K562 (cell line): ENCODE results near the gene C2orf76. TPM values are rescaled to one million over a fixed set of nuclear protein-coding genes. Genes with fewer than 3 reads are reported as not detected.

ENCODE experiments used
- ATAC-seq: fragments of 200-7000 bp; cut with Tn5 transposase; 3 replicates; pipeline ENCODE4 v1.9.1; 2020; ENCODE audit warnings: moderate library complexity
- BruUV-seq: library from RNA; stranded (reverse); fragments of 400-500 nt; replicated peaks from 2 replicates; lab custom pipeline; 2021; lab: Mats Ljungman, UMichigan
- CTCF ChIA-PET: fragments of 300-600 bp; formaldehyde crosslinking; extraction: SDS; loops from one replicate; lab custom pipeline; 2021; ENCODE audit warnings: low intra/inter-chr PET ratio; lab: Yijun Ruan, JAX
- POLR2A ChIA-PET: fragments of 300-600, 350-650 bp; sonication (Branson Sonifier 250); formaldehyde crosslinking; extraction: SDS; loops from one replicate; lab custom pipeline; 2021; ENCODE audit warnings: antibody characterized with exemption, inconsistent platforms; lab: Yijun Ruan, JAX
- DNase-seq, 4 experiments: peaks; one replicate each; pipeline versions ENCODE4 v3.0.0 to v3.0.0-alpha.2; 2011 to 2018; ENCODE audit warnings: low spot score in 3 of 4, mixed read lengths in 3 of 4; ENCODE audit errors: extremely low read depth in 1 of 4
- FAIRE-seq: peaks from 2 replicates; lab custom pipeline; 2011; peaks lifted over from hg19 to GRCh38; lab: Jason Lieb, UNC
- H2AFZ ChIP-seq: 2 replicates; pipeline ENCODE4 v1.6.0; 2011; ENCODE audit warnings: low read depth, low read length, control low read depth, inconsistent platforms
- H3K27ac ChIP-seq: fragments of 200-600 bp; 3 replicates; pipeline ENCODE4 v1.8.0; 2011; ENCODE audit warnings: low read depth, mild to moderate bottlenecking, control low read depth, inconsistent platforms, low read length, moderate library complexity, mixed read lengths; ENCODE audit errors: extremely low read depth
- H3K27me3 ChIP-seq, 2 experiments: fragments of 300-600 bp in 1 of 2; 2 replicates in 1 of 2; 3 replicates in 1 of 2; pipeline versions ENCODE4 v1.6.0 to v1.8.0; 2011; ENCODE audit warnings: inconsistent platforms in 2 of 2, low read length in 2 of 2, mild to moderate bottlenecking in 1 of 2, mixed read lengths in 1 of 2, moderate library complexity in 1 of 2; ENCODE audit not compliant: control insufficient read depth in 2 of 2, insufficient read depth in 2 of 2
- H3K36me3 ChIP-seq: fragments of 300-600 bp; 3 replicates; pipeline ENCODE4 v1.8.0; 2011; ENCODE audit warnings: mild to moderate bottlenecking, low read length, inconsistent platforms; ENCODE audit not compliant: control insufficient read depth, insufficient read depth
- H3K4me1 ChIP-seq, 2 experiments: fragments of 200-600 bp in 1 of 2; replicated peaks in 1 of 2; 2 replicates in 1 of 2; 3 replicates in 1 of 2; pipeline versions ENCODE4 v1.5.1 to v1.8.0; 2011; ENCODE audit warnings: inconsistent platforms in 2 of 2, low read length in 2 of 2, mild to moderate bottlenecking in 1 of 2, mixed read lengths in 1 of 2, moderate library complexity in 1 of 2; ENCODE audit not compliant: control insufficient read depth in 2 of 2, insufficient read depth in 2 of 2
- H3K4me2 ChIP-seq: 2 replicates; pipeline ENCODE4 v1.6.1; 2011; ENCODE audit warnings: low read length, control low read depth, inconsistent platforms, mixed read lengths; ENCODE audit not compliant: insufficient read depth
- H3K4me3 ChIP-seq: fragments of 200-600 bp; sonication (generic), shearing (Covaris generic); 2 replicates; pipeline ENCODE4 v1.5.1; 2016; ENCODE audit warnings: control low read depth, inconsistent platforms
- H3K79me2 ChIP-seq: fragments of 200-600 bp; 3 replicates; pipeline ENCODE4 v1.8.0; 2011; ENCODE audit warnings: low read length, inconsistent platforms; ENCODE audit not compliant: control insufficient read depth, insufficient read depth
- H3K9ac ChIP-seq, 2 experiments: 2 replicates each; pipeline versions ENCODE4 v1.6.0 to v1.6.1; 2011; ENCODE audit warnings: low read depth in 2 of 2, low read length in 2 of 2, control low read depth in 1 of 2, inconsistent platforms in 1 of 2, mild to moderate bottlenecking in 1 of 2, mixed read lengths in 1 of 2; ENCODE audit not compliant: insufficient read depth in 1 of 2
- H3K9me1 ChIP-seq: one replicate; pipeline ENCODE4 v1.6.0; 2011; ENCODE audit warnings: inconsistent platforms, mild to moderate bottlenecking, low read length, moderate library complexity; ENCODE audit not compliant: control insufficient read depth, insufficient read depth
- H3K9me3 ChIP-seq: replicated peaks from 2 replicates; pipeline ENCODE4 v1.5.1; 2011; ENCODE audit warnings: low read depth, low read length, inconsistent platforms; ENCODE audit not compliant: control insufficient read depth, insufficient read depth
- H4K20me1 ChIP-seq: replicated peaks from 2 replicates; pipeline ENCODE4 v1.6.1; 2011; ENCODE audit warnings: low read length, inconsistent platforms, mixed read lengths; ENCODE audit not compliant: control insufficient read depth, insufficient read depth
- CEBPB ChIP-seq: fragments of 450-650 bp; IDR thresholded peaks from 2 replicates; pipeline ENCODE4 v1.6.1; 2016; ENCODE audit warnings: missing genetic modification characterization, missing compliant biosample characterization
- DDX20 ChIP-seq: fragments of 450-650 bp; IDR thresholded peaks from 2 replicates; pipeline ENCODE4 v1.6.1; 2016; ENCODE audit warnings: missing genetic modification characterization, low read depth, mild to moderate bottlenecking, missing compliant biosample characterization, moderate library complexity
- FOXA1 ChIP-seq: fragments of 450-650 bp; IDR thresholded peaks from 2 replicates; pipeline ENCODE4 v1.6.1; 2016; ENCODE audit warnings: mild to moderate bottlenecking, borderline replicate concordance
- HDGF ChIP-seq: fragments of 450-650 bp; IDR thresholded peaks from 2 replicates; pipeline ENCODE4 v1.6.1; 2016
- HNRNPK ChIP-seq: fragments of 200-400 bp; formaldehyde crosslinking; IDR thresholded peaks from one replicate; pipeline ENCODE4 v1.6.1; 2018; ENCODE audit warnings: mild to moderate bottlenecking, low read depth, low read length; ENCODE audit not compliant: poor library complexity, severe bottlenecking
- NCOA6 ChIP-seq: fragments of 450-650 bp; IDR thresholded peaks from 2 replicates; pipeline ENCODE4 v1.6.1; 2017; ENCODE audit warnings: mild to moderate bottlenecking
- NONO ChIP-seq, 2 experiments: fragments of 200-400 bp in 1 of 2; fragments of 450-650 bp in 1 of 2; formaldehyde crosslinking in 1 of 2; IDR thresholded peaks; 2 replicates each; pipeline ENCODE4 v1.6.1; 2017; ENCODE audit warnings: low read depth in 2 of 2, mild to moderate bottlenecking in 2 of 2, moderate library complexity in 2 of 2, low read length in 1 of 2
- PRPF4 ChIP-seq: fragments of 200-400 bp; formaldehyde crosslinking; IDR thresholded peaks from one replicate; pipeline ENCODE4 v1.6.1; 2017; ENCODE audit warnings: low read length, low read depth, mild to moderate bottlenecking; ENCODE audit not compliant: insufficient read depth, poor library complexity, severe bottlenecking
- RHOXF2B ChIP-seq: fragments of 250-450 bp; sonication (Bioruptor Pico); conservative IDR thresholded peaks from 2 replicates; pipeline ENCODE4 v1.5.1; 2021
- SRF ChIP-seq, 2 experiments: fragments of 250-450, 450-650 bp in 1 of 2; sonication (Bioruptor Pico) in 1 of 2; sonication (generic) in 1 of 2; formaldehyde crosslinking; IDR thresholded peaks; 2 replicates each; pipeline versions ENCODE4 v1.5.0 to v1.5.1; 2020 to 2022; ENCODE audit warnings: mild to moderate bottlenecking in 1 of 2, missing genetic modification reagents in 1 of 2
- TCF3 ChIP-seq: sonication (generic); formaldehyde crosslinking; IDR thresholded peaks from 2 replicates; pipeline ENCODE4 v1.4.0; 2020; ENCODE audit warnings: mild to moderate bottlenecking, missing genetic modification reagents
- ZNF134 ChIP-seq: fragments of 250-450 bp; sonication (Bioruptor Pico); conservative IDR thresholded peaks from 2 replicates; pipeline ENCODE4 v1.4.0; 2020
- ZNF232 ChIP-seq: sonication (generic); formaldehyde crosslinking; IDR thresholded peaks from 2 replicates; pipeline ENCODE4 v1.8.0; 2022; ENCODE audit warnings: mild to moderate bottlenecking, missing genetic modification reagents
- WGBS: fragments of 100-300 bp; shearing (Covaris generic); methylation state at CpG from one replicate; pipeline ENCODE4 v1.1.6; 2016; ENCODE audit warnings: low coverage, mixed read lengths; ENCODE audit not compliant: insufficient coverage; ENCODE audit errors: missing lambda C conversion rate; 5-methylcytosine and 5-hydroxymethylcytosine counted together
- in situ Hi-C: fragments of 300-500 bp; cut with MboI; formaldehyde crosslinking; loops from 4 replicates; pipeline ENCODE4 v1.15.0; 2018; ENCODE audit warnings: inconsistent platforms, mixed read lengths
- intact Hi-C: fragments of 100-400 bp; cut with micrococcal nuclease; formaldehyde crosslinking; loops from 2 replicates; pipeline ENCODE4 v1.14.2; 2022
- polyA plus RNA-seq, 8 experiments: library from polyadenylated mRNA; depleted of rRNA in 4 of 8; stranded (reverse) in 5 of 8; unstranded in 3 of 8; fragments of >200 nt; fragmentation: Nextera tagmentation in 2 of 8; fragmentation: Illumina TruSeq in 1 of 8; extraction: Ambion mirVana in 2 of 8; extraction: Trizol in 1 of 8; gene quantifications; 2 replicates each; pipeline versions ENCODE4 v1.2.1 to v1.2.3, GENCODE V29; 2011 to 2014; ENCODE audit warnings: inconsistent platforms in 1 of 8, missing spikeins in 1 of 8
- total RNA-seq, 7 experiments: library from RNA; depleted of rRNA in 6 of 7; stranded (reverse); fragments of >200 nt in 6 of 7; fragmentation: Illumina TruSeq in 2 of 7; extraction: Trizol in 2 of 7; gene quantifications; 2 replicates each; pipeline versions ENCODE4 v1.2.1 to v1.2.3, GENCODE V29; 2011 to 2021; ENCODE audit warnings: low replicate concordance in 1 of 7
- TF ChIP-seq, protein P1 (sequence below): fragments of 200-800 bp; sonication (Bioruptor generic); IDR thresholded peaks from 2 replicates; pipeline ENCODE4 v1.6.1; 2017; ENCODE audit warnings: missing genetic modification characterization, missing compliant biosample characterization
- TF ChIP-seq, protein P2 (sequence below): fragments of 450-650 bp; IDR thresholded peaks from 2 replicates; pipeline ENCODE4 v1.6.1; 2016; ENCODE audit warnings: antibody characterized with exemption

Gene C2orf76
- total and polyA plus RNA-seq, 9 of the 15 experiments (the other 6 are each of a cell fraction or from before 2014, with no cell fraction given), result 4.8 to 26.2 (median 14.5) TPM

- POLR2A ChIA-PET, result no interaction called here
- Histone ChIP-seq H3K9me3 (no peaks in the 10 kb centered on the region), H3K4me3 (no peak overlapping the region), H3K4me1 (peaks cover 0 to 7% of the 10 kb centered on the region in 2 experiments; a peak in 4 of 5 replicates), H3K27me3 (no peaks in the 10 kb centered on the region), H3K27ac (no peak overlapping the region), H3K9ac (no peak overlapping the region), H2AFZ (no peak overlapping the region), H4K20me1 (no peaks in the 10 kb centered on the region), H3K36me3 (no peaks in the 10 kb centered on the region), H3K4me2 (no peak overlapping the region), H3K9me1 (no peaks in the 10 kb centered on the region), H3K79me2 (no peaks in the 10 kb centered on the region)
- CTCF ChIA-PET, result no interaction called here
- 34% methylated on average over 2 of the region's 2 CpGs for WGBS
- no TSS peak for BruUV-seq
- FAIRE-seq (no peak), DNase-seq (no peak), ATAC-seq (no peak)
- intact Hi-C loops, result no loop called here
- TF ChIP-seq ZNF232 (CRISPR knock-in tag) (no peak), ZNF134 (CRISPR knock-in tag) (peak; percentile 63; the same call in 1 of the 2 replicates), DDX20 (tag) (no peak)
- in situ Hi-C loops, result no loop called here
These were observed 24.9 kb downstream of the C2orf76 start for GRCh38 chr2:119341684-119342083.

GRCh38 chr2:119339562-119339923 is 27.1 kb downstream of the C2orf76 start:
- Histone ChIP-seq H3K27me3 (no peaks in the 10 kb centered on the region), H4K20me1 (no peaks in the 10 kb centered on the region), H3K4me3 (no peak overlapping the region), H3K9me1 (no peaks in the 10 kb centered on the region), H3K36me3 (no peaks in the 10 kb centered on the region), H3K9ac (no peak overlapping the region), H3K79me2 (no peaks in the 10 kb centered on the region), H3K4me1 (peaks cover 0 to 7% of the 10 kb centered on the region in 2 experiments; a peak in 4 of 5 replicates), H2AFZ (no peak overlapping the region; the same call in 1 of the 2 replicates), H3K27ac (no peak overlapping the region), H3K9me3 (no peaks in the 10 kb centered on the region), H3K4me2 (no peak overlapping the region)
- FAIRE-seq (no peak), DNase-seq (no peak), ATAC-seq (no peak; the same call in 2 of the 3 replicates)
- in situ Hi-C loops (no loop called here), intact Hi-C loops (no loop called here)
- WGBS, result 70% methylated on average over 7 of the region's 7 CpGs
- BruUV-seq, result no TSS peak
- CTCF ChIA-PET, result no interaction called here
- POLR2A ChIA-PET, result interaction anchor here (0.7 to 0.8 kb wide), 2 partner anchors 21 to 159 kb away, joined by 3 to 4 read pairs; no protein-coding TSS in a partner anchor
- TF ChIP-seq NCOA6 (no peak), FOXA1 (no peak), NONO (IDR thresholded peaks at IDR 0.05; ENCODE audit: low read depth in 2 of 2, low read length in 1 of 2) (no peak), HNRNPK (no peak), PRPF4 (no peak), SRF (CRISPR knock-in tag; IDR thresholded peaks at IDR 0.05) (no peak), HDGF (no peak), CEBPB (tag) (no peak), TCF3 (CRISPR knock-in tag) (no peak), RHOXF2B (CRISPR knock-in tag) (no peak)
- TF ChIP-seq, protein P1, sequence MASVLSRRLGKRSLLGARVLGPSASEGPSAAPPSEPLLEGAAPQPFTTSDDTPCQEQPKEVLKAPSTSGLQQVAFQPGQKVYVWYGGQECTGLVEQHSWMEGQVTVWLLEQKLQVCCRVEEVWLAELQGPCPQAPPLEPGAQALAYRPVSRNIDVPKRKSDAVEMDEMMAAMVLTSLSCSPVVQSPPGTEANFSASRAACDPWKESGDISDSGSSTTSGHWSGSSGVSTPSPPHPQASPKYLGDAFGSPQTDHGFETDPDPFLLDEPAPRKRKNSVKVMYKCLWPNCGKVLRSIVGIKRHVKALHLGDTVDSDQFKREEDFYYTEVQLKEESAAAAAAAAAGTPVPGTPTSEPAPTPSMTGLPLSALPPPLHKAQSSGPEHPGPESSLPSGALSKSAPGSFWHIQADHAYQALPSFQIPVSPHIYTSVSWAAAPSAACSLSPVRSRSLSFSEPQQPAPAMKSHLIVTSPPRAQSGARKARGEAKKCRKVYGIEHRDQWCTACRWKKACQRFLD, result no peak
- TF ChIP-seq, protein P2, sequence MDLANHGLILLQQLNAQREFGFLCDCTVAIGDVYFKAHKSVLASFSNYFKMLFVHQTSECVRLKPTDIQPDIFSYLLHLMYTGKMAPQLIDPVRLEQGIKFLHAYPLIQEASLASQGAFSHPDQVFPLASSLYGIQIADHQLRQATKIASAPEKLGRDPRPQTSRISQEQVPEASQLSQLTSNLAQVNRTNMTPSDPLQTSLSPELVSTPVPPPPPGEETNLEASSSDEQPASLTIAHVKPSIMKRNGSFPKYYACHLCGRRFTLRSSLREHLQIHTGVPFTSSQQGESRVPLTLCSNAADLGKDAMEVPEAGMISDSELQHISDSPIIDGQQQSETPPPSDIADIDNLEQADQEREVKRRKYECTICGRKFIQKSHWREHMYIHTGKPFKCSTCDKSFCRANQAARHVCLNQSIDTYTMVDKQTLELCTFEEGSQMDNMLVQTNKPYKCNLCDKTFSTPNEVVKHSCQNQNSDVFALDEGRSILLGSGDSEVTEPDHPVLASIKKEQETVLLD, result no peak
